Measurements from ENCODE around the gene NR4A1. TPM values are rescaled to one million over a fixed set of nuclear protein-coding genes. Genes with fewer than 3 reads are reported as not detected.

The NR4A1 gene
- total RNA-seq, 2 donors from 2014 or later = 85.1 to 125 TPM

DNA sequence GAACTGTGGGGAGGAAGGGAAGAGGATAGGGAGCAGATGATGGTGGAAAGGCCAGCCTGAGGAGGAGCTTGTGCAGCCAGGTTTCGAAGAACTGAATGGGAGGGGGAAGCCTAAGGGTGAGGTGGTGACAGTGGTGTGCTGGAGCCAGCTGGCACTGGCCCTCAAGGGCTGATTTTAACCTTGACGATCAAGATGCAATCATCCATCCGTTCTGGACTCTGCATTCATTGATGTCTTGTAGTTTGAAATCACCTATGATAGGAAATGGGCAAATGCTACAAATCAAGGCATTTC, 15.8 kb downstream of the NR4A1 start:
- Histone ChIP-seq H3K4me1 (replicated peaks) (peaks cover 13% of the 10 kb centered on the region), H3K36me3 (no peaks in the 10 kb centered on the region), H3K27ac (no peak overlapping the region), H3K27me3 (replicated peaks; ENCODE audit: insufficient read depth) (no peaks in the 10 kb centered on the region), H3K4me3 (no peak overlapping the region), H3K9me3 (no peaks in the 10 kb centered on the region)
- TF ChIP-seq POLR2AphosphoS5 (IDR thresholded peaks at IDR 0.05) (no peak), POLR2A (IDR thresholded peaks at IDR 0.05) (no peak)
- TF ChIP-seq, protein P1, sequence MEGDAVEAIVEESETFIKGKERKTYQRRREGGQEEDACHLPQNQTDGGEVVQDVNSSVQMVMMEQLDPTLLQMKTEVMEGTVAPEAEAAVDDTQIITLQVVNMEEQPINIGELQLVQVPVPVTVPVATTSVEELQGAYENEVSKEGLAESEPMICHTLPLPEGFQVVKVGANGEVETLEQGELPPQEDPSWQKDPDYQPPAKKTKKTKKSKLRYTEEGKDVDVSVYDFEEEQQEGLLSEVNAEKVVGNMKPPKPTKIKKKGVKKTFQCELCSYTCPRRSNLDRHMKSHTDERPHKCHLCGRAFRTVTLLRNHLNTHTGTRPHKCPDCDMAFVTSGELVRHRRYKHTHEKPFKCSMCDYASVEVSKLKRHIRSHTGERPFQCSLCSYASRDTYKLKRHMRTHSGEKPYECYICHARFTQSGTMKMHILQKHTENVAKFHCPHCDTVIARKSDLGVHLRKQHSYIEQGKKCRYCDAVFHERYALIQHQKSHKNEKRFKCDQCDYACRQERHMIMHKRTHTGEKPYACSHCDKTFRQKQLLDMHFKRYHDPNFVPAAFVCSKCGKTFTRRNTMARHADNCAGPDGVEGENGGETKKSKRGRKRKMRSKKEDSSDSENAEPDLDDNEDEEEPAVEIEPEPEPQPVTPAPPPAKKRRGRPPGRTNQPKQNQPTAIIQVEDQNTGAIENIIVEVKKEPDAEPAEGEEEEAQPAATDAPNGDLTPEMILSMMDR (IDR thresholded peaks at IDR 0.05) = no peak
- 59% methylated on average over 3 of the region's 3 CpGs for WGBS
- no peak for DNase-seq (ENCODE audit: low spot score)
- intact Hi-C loops (cut with DNase I) = no loop called here

DNA sequence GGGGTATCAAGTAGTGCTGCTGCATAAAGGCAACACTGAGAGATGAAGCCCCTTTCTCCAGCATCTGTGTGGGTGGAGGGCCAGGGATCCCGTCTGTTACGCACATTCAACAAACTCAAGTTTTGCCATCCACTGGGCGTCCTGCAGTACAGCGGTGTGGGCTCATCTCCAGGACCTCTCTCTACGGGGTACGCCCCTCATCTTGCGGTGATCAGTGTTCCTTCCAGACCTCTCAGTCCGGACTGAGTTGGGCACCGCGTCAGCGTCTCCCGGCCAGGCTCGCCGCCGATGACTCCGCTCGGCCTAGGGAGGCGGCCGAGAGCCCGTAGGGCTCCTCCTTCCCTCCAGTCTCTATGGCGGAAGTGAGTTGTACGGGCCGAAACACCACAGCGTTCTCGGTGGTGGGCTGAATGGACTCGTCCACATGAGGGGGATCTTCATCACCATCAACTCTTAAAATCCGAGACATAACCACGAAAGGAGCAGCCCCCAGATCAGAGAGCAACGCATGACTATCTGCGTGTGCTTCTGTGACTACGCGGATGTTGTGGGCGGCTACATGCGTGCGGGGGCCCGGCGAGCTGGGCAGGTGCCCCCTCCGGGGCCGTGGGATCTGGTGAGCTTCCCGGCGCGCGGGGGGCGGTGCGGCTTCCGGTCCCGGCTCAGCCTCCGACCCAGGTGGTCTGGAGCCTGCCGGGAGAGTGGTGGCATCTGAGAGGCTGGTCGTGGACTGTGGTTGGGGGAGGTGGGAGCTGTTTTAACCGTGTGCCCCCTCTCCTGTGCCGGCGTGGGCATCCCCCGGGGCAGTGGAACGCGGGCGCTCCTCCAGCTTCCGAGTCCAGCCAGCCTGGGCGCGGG, 18.3 kb downstream of the NR4A1 start, which contains the start of gene ATG101:
ATG101 (plus strand) TSS at position 652 of the 858 bp plus-strand sequence. CDS start 3,673 bp downstream, outside the sequence.
- Histone ChIP-seq H3K9me3 (no peaks in the 10 kb centered on the region), H3K36me3 (no peaks in the 10 kb centered on the region), H3K27ac (peak within 1 kb of the TSS; percentile 82 to 89), H3K27me3 (replicated peaks; ENCODE audit: insufficient read depth) (no peaks in the 10 kb centered on the region), H3K4me1 (replicated peaks) (peaks cover 13% of the 10 kb centered on the region), H3K4me3 (peak within 1 kb of the TSS; percentile 68 to 87)
- TF ChIP-seq POLR2A (IDR thresholded peaks at IDR 0.05) = peak; percentile 46
- TF ChIP-seq, protein P1 (IDR thresholded peaks at IDR 0.05) = peak; percentile 49 to 95 (median 72)
- peak; percentile 97 for TF ChIP-seq POLR2AphosphoS5 (IDR thresholded peaks at IDR 0.05)
- DNase-seq (ENCODE audit: low spot score) = peak; percentile 89
- under 1% methylated on average over 53 of the region's 60 CpGs for WGBS
- intact Hi-C loops (cut with DNase I) = no loop called here

DNA sequence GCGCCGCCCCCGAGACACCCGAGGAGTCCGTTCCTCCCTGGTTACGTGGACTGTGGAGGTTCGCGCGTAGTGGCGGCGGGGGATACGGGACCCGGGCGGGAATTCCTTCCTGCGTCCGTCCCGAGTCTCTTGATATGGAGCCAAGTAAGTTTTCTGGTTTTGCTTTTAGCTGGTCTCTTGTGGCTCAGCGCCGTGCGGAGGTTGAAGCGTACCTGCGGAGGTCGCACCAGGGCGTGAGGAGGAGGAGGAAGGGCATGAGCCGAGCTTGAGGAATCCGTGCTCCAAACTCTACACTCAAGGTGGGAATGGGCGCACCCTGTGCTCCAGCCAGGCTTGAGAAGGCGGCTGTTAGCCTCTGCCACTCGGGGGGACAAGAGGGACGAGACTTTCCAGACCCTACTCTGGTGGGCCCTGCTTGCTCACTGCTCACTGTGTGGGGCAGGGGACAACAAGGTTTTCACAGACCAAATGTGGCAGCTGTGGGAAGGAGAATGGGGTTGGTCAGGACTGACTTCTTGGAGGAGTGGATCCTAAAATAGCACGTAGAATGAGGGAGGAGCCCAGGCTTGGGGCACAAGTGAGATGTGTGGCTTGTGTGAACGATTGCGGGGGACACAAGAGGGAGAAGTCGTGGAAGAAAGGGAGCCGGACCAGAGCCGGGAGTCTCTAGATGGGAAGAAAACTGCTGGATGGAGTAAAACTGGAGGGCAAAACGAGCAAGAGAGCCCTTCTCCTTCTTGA, 19.1 kb downstream of the NR4A1 start:
- intact Hi-C loops (cut with DNase I) = no loop called here

DNA sequence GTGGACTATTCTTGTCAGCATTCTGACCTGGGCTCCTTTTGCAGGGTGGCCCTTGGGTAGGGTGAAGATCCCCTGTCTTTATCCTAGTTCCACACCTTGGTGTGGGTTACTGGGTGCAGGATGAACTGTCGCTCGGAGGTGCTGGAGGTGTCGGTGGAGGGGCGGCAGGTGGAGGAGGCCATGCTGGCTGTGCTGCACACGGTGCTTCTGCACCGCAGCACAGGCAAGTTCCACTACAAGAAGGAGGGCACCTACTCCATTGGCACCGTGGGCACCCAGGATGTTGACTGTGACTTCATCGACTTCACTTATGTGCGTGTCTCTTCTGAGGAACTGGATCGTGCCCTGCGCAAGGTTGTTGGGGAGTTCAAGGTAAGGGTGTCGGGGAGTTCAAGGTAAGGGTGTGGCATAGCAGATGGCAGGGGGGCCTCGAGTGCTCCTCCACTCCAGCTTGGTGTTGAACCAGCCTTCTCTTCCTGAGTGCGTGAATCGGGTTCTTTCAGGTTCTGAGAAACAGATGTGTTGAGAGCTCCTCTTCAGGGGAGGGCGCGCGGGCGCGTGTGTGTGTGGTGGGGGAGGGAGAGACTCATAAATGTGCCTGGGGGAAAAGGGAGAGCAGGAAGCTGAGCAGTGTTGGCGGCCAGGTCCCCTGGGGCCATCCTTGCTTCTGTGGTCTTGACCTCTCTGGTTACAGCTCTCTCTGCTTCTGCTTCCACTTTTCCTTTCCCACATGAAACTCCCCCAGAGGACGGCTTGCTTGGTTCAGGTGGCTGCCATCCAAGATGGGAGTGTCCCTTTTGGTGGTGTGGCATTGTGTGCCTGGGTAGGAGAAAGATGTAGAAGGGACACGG, 22.5 kb downstream of the NR4A1 start:
- DNase-seq (ENCODE audit: low spot score) = no peak
- TF ChIP-seq, protein P1 (IDR thresholded peaks at IDR 0.05) = no peak
- TF ChIP-seq POLR2A (IDR thresholded peaks at IDR 0.05) = no peak
- TF ChIP-seq POLR2AphosphoS5 (IDR thresholded peaks at IDR 0.05) = no peak
- peaks cover 0 to 9% of the 10 kb centered on the region in 2 donors for H3K36me3 ChIP-seq
- no peak overlapping the region for H3K4me3 ChIP-seq
- no peaks in the 10 kb centered on the region for H3K9me3 ChIP-seq
- H3K4me1 ChIP-seq (replicated peaks) = peaks cover 13% of the 10 kb centered on the region
- WGBS = 66% methylated on average over 23 of the region's 23 CpGs
- peak overlapping the region; percentile 45 to 61 for H3K27ac ChIP-seq
- intact Hi-C loops (cut with DNase I) = no loop called here
- no peaks in the 10 kb centered on the region for H3K27me3 ChIP-seq (replicated peaks; ENCODE audit: insufficient read depth)

More for the DNA sequence above, 19.1 kb downstream of the NR4A1 start:
- Histone ChIP-seq H3K36me3 (no peaks in the 10 kb centered on the region), H3K9me3 (no peaks in the 10 kb centered on the region), H3K4me1 (replicated peaks) (peaks cover 13% of the 10 kb centered on the region), H3K4me3 (peak overlapping the region; percentile 68 to 87), H3K27ac (peak overlapping the region; percentile 82 to 89), H3K27me3 (replicated peaks; ENCODE audit: insufficient read depth) (no peaks in the 10 kb centered on the region)
- WGBS = 4% methylated on average over 36 of the region's 37 CpGs
- TF ChIP-seq, protein P1 (IDR thresholded peaks at IDR 0.05) = no peak
- TF ChIP-seq POLR2AphosphoS5 (IDR thresholded peaks at IDR 0.05) (no peak), POLR2A (IDR thresholded peaks at IDR 0.05) (no peak)
- no peak for DNase-seq (ENCODE audit: low spot score)

Data from prostate gland (tissue), 2 donors.